Mucosa of descending colon (tissue), 3 donors: ENCODE measurements around the gene CUL7. TPM values are rescaled to one million over a fixed set of nuclear protein-coding genes. Genes with fewer than 3 reads are reported as not detected.

Experiments
- ATAC-seq: fragments of 200-7000 bp; cut with Tn5 transposase; one replicate; pipeline ENCODE4 v1.9.1; 2020; ENCODE audit warnings: mild to moderate bottlenecking, moderate library complexity
- DNase-seq, 3 donors: peaks; one replicate each; pipeline ENCODE4 v3.0.0-alpha.2; 2020
- H3K36me3 ChIP-seq: fragments of 200-600 bp; one replicate; pipeline ENCODE4 v1.8.0; 2021; ENCODE audit warnings: low read depth, mild to moderate bottlenecking
- H3K4me1 ChIP-seq: fragments of 200-600 bp; one replicate; pipeline ENCODE4 v1.8.0; 2021; ENCODE audit warnings: low read depth, mild to moderate bottlenecking
- H3K4me3 ChIP-seq: fragments of 200-600 bp; one replicate; pipeline ENCODE4 v1.8.0; 2021; ENCODE audit warnings: mild to moderate bottlenecking
- H3K9me3 ChIP-seq: fragments of 200-600 bp; one replicate; pipeline ENCODE4 v1.8.0; 2021; ENCODE audit warnings: mild to moderate bottlenecking
- CTCF ChIP-seq: fragments of 200-600 bp; IDR thresholded peaks from one replicate; pipeline ENCODE4 v1.8.0; 2022; ENCODE audit warnings: antibody characterized with exemption, mild to moderate bottlenecking
- intact Hi-C, 2 donors: fragments of 100-400 bp; cut with DNase I in 1 of 2; cut with micrococcal nuclease in 1 of 2; formaldehyde crosslinking; loops; one replicate each; pipeline versions ENCODE4 v1.11.0 to v1.11.1; 2022; cut with DNase I, micrococcal nuclease
- long read RNA-seq, 2 donors: library from polyadenylated mRNA; unstranded; transcript quantifications; one replicate each; pipeline ENCODE4 v2.0.0, GENCODE V29; 2019 to 2021
- total RNA-seq, 3 donors: library from RNA; stranded (reverse); fragmentation: NEBNext Ultra II Directional in 2 of 3; extraction: Animal tissue kit (Norgen Biotek cat#: 25700) in 2 of 3; gene quantifications; one replicate each; pipeline versions ENCODE4 v1.2.1 to v1.2.4, GENCODE V29; 2021 to 2023
- donor health status: DM: no; HTN: no; CAD: no; lungs with moderate emphysema.
- donor health status: DM: no; HTN: no; CAD: no.
- donor health status: DM: no; HTN: yes; CAD: no.

Gene CUL7
- 10 to 100 TPM; 15.1 to 16.2 (median 15.3) TPM for total RNA-seq
- long read RNA-seq, donor 1, full-length matches to known transcripts: 2 of 26 reads
- long read RNA-seq, donor 1, partial matches to known transcripts: 12 of 26 reads
- long read RNA-seq, donor 1, other reads (novel, unspliced or antisense): 12 of 26 reads
- long read RNA-seq, donor 2, partial matches to known transcripts: 2 of 3 reads
- long read RNA-seq, donor 2, other reads (novel, unspliced or antisense): 1 of 3 reads

GRCh38 chr6:43053545-43054205 lies at the start of gene CUL7:
CUL7 (minus strand) TSS chr6:43053851; CDS start chr6:43052788, 1,063 bp downstream.
- H3K4me3 ChIP-seq: peak within 1 kb of the TSS; percentile 37
- no peaks in the 10 kb centered on the region for H3K9me3 ChIP-seq
- peak; percentile 96 to 97 (median 97) for DNase-seq
- TF ChIP-seq CTCF: no peak
- peak; percentile 99 for ATAC-seq
- H3K36me3 ChIP-seq: no peaks in the 10 kb centered on the region
- intact Hi-C loops: no loop called here
- H3K4me1 ChIP-seq: peaks cover 9% of the 10 kb centered on the region

GRCh38 chr6:43101497-43101896 lies 47.8 kb upstream of the CUL7 start:
- Histone ChIP-seq H3K4me1 (peaks cover 6% of the 10 kb centered on the region), H3K4me3 (no peak overlapping the region), H3K9me3 (no peaks in the 10 kb centered on the region), H3K36me3 (no peaks in the 10 kb centered on the region)
- ATAC-seq (no peak), DNase-seq (no peak)
- intact Hi-C loops: no loop called here
- no peak for TF ChIP-seq CTCF

GRCh38 chr6:43097502-43097901 lies 43.9 kb upstream of the CUL7 start:
- intact Hi-C loops: no loop called here
- no peak for ATAC-seq

GRCh38 chr6:43097098-43097489 lies 43.4 kb upstream of the CUL7 start:
- H3K4me3 ChIP-seq: no peak overlapping the region
- DNase-seq (no peak), ATAC-seq (no peak)
- intact Hi-C loops: no loop called here
- peaks cover 12% of the 10 kb centered on the region for H3K4me1 ChIP-seq
- TF ChIP-seq CTCF: no peak
- no peaks in the 10 kb centered on the region for H3K36me3 ChIP-seq
- no peaks in the 10 kb centered on the region for H3K9me3 ChIP-seq

More at GRCh38 chr6:43097502-43097901, 43.9 kb upstream of the CUL7 start:
- Histone ChIP-seq H3K9me3 (no peaks in the 10 kb centered on the region), H3K4me3 (no peak overlapping the region), H3K36me3 (no peaks in the 10 kb centered on the region), H3K4me1 (peaks cover 12% of the 10 kb centered on the region)
- DNase-seq: no peak
- no peak for TF ChIP-seq CTCF

- Histone ChIP-seq H3K36me3 (no peaks in the 10 kb centered on the region), H3K9me3 (no peaks in the 10 kb centered on the region), H3K4me1 (peaks cover 12% of the 10 kb centered on the region), H3K4me3 (no peak overlapping the region)
- DNase-seq: no peak
- peak; percentile 77 for ATAC-seq
- no peak for TF ChIP-seq CTCF
- intact Hi-C loops: no loop called here
Measured at GRCh38 chr6:43096451-43097097, 42.9 kb upstream of the CUL7 start.
